ENCODE results near the gene MFSD2B. TPM values are rescaled to one million over a fixed set of nuclear protein-coding genes. Genes with fewer than 3 reads are reported as not detected.

MFSD2B gene
- polyA plus RNA-seq, 1 donor (not counting 4 experiments of a cell fraction or from before 2014, with no cell fraction given) = 0.10 TPM

DNA sequence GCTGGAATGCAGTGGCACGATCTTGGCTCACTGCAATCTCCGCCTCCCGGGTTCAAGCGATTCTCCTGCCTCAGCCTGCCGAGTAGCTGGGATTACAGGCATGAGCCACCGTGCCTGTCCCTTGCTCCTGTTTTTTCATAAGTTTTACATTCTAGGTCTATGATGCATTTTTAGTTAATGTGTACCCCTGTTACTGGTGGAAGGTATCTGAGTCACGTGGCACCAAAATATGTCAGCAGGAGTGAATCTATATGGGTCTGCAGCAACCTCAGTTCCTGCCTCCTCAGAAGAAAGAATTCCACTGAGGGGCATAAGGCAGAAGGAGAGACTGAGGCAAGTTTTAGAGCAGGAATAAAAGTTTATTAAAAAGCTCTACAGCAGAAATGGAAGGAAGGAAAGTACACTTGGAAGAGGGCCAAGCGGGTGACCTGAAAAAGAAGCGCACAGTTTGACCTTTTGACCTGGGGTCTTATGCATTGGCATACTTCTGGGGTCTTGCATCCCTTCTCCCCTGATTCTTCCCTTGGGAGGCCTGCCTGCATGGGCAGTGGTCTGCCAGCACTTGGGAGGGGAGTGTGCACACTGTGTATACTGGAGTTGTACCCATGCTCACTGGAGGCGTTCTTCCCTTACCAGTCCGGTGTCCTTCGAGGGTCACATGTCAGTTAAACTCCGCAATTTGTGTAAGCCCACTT is 1.1 kb upstream of the MFSD2B start:
- no peak for FAIRE-seq
- Histone ChIP-seq H3K9me1 (ENCODE audit: control insufficient read depth, extremely low read depth, insufficient read depth, low read length) (no peaks in the 10 kb centered on the region), H3K4me1 (ENCODE audit: control insufficient read depth, extremely low read depth, insufficient read depth, low read length) (no peaks in the 10 kb centered on the region), H3K4me3 (ENCODE audit: control insufficient read depth in 2 of 3, extremely low read depth in 1 of 3, insufficient read depth in 2 of 3, low read depth in 1 of 3, low read length in 3 of 3) (no peak overlapping the region), H3K79me2 (ENCODE audit: control insufficient read depth, insufficient read depth, low read length) (no peaks in the 10 kb centered on the region), H4K20me1 (ENCODE audit: control insufficient read depth, extremely low read depth, insufficient read depth, low read length) (peaks cover 3% of the 10 kb centered on the region), H3K36me3 (ENCODE audit: control insufficient read depth in 2 of 2, extremely low read depth in 1 of 2, insufficient read depth in 2 of 2, low read length in 2 of 2) (no peaks in the 10 kb centered on the region), H3K27me3 (ENCODE audit: control insufficient read depth, extremely low read depth, insufficient read depth, low read length) (peaks cover 33% of the 10 kb centered on the region), H3K4me2 (ENCODE audit: control insufficient read depth, extremely low read depth, insufficient read depth, low read depth, low read length) (peak overlapping the region; percentile 16), H2AFZ (ENCODE audit: control insufficient read depth, low read length) (no peak overlapping the region), H3K9ac (ENCODE audit: control insufficient read depth, extremely low read depth, insufficient read depth, low read length) (no peak overlapping the region), H3K9me3 (ENCODE audit: control insufficient read depth, low read depth, low read length) (no peaks in the 10 kb centered on the region), H3K27ac (ENCODE audit: control insufficient read depth, insufficient read depth, low read length) (no peak overlapping the region)
- no peak for DNase-seq (ENCODE audit: low read depth, low spot score)
- TF ChIP-seq, protein P1, sequence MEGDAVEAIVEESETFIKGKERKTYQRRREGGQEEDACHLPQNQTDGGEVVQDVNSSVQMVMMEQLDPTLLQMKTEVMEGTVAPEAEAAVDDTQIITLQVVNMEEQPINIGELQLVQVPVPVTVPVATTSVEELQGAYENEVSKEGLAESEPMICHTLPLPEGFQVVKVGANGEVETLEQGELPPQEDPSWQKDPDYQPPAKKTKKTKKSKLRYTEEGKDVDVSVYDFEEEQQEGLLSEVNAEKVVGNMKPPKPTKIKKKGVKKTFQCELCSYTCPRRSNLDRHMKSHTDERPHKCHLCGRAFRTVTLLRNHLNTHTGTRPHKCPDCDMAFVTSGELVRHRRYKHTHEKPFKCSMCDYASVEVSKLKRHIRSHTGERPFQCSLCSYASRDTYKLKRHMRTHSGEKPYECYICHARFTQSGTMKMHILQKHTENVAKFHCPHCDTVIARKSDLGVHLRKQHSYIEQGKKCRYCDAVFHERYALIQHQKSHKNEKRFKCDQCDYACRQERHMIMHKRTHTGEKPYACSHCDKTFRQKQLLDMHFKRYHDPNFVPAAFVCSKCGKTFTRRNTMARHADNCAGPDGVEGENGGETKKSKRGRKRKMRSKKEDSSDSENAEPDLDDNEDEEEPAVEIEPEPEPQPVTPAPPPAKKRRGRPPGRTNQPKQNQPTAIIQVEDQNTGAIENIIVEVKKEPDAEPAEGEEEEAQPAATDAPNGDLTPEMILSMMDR (optimal IDR thresholded peaks at IDR 0.05 in 1 of 3, IDR thresholded peaks at IDR 0.05 in 1 of 3, conservative IDR thresholded peaks at IDR 0.05 in 1 of 3; ENCODE audit: extremely low read depth in 1 of 3, insufficient read depth in 2 of 3, low read length in 3 of 3) = no peak
- TF ChIP-seq EZH2 (IDR thresholded peaks at IDR 0.05; ENCODE audit: low read length) = no peak
- dilution Hi-C loops (cut with MboI; ENCODE audit: extremely low pct_ligation_motif_present, low sequenced_read_pairs) = no loop called here

DNA sequence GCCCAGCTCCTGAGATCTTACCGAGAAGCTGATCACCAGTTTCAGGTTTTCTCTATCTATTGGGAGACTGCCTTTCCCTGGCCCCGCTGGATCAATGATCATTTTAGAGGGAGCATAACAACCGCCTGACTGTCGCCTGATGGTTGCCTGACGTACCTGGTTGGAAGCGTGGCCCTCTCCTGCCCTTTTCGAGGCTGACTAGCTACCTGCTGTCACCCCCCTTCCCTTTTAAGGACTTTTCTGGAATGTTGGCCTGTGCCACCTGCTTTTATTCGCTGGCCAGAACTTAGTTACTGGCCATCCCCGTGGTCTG is 562 bp upstream of the MFSD2B start:
- H3K9me1 ChIP-seq (ENCODE audit: control insufficient read depth, extremely low read depth, insufficient read depth, low read length) = no peaks in the 10 kb centered on the region
- peak overlapping the region; percentile 70 for H3K4me2 ChIP-seq (ENCODE audit: control insufficient read depth, extremely low read depth, insufficient read depth, low read depth, low read length)
- no peaks in the 10 kb centered on the region for H3K36me3 ChIP-seq (ENCODE audit: control insufficient read depth in 2 of 2, extremely low read depth in 1 of 2, insufficient read depth in 2 of 2, low read length in 2 of 2)
- no peak overlapping the region for H2AFZ ChIP-seq (ENCODE audit: control insufficient read depth, low read length)
- DNase-seq (ENCODE audit: low read depth, low spot score) (no peak), FAIRE-seq (no peak)
- H3K4me1 ChIP-seq (ENCODE audit: control insufficient read depth, extremely low read depth, insufficient read depth, low read length) = no peaks in the 10 kb centered on the region
- no peaks in the 10 kb centered on the region for H3K79me2 ChIP-seq (ENCODE audit: control insufficient read depth, insufficient read depth, low read length)
- H3K27ac ChIP-seq (ENCODE audit: control insufficient read depth, insufficient read depth, low read length) = no peak overlapping the region
- peaks cover 3% of the 10 kb centered on the region for H4K20me1 ChIP-seq (ENCODE audit: control insufficient read depth, extremely low read depth, insufficient read depth, low read length)
- H3K4me3 ChIP-seq (ENCODE audit: control insufficient read depth in 2 of 3, extremely low read depth in 1 of 3, insufficient read depth in 2 of 3, low read depth in 1 of 3, low read length in 3 of 3) = no peak overlapping the region
- no peaks in the 10 kb centered on the region for H3K9me3 ChIP-seq (ENCODE audit: control insufficient read depth, low read depth, low read length)
- peaks cover 33% of the 10 kb centered on the region for H3K27me3 ChIP-seq (ENCODE audit: control insufficient read depth, extremely low read depth, insufficient read depth, low read length)
- H3K9ac ChIP-seq (ENCODE audit: control insufficient read depth, extremely low read depth, insufficient read depth, low read length) = no peak overlapping the region
- dilution Hi-C loops (cut with MboI; ENCODE audit: extremely low pct_ligation_motif_present, low sequenced_read_pairs) = no loop called here
- TF ChIP-seq, protein P1 (optimal IDR thresholded peaks at IDR 0.05 in 1 of 3, IDR thresholded peaks at IDR 0.05 in 1 of 3, conservative IDR thresholded peaks at IDR 0.05 in 1 of 3; ENCODE audit: extremely low read depth in 1 of 3, insufficient read depth in 2 of 3, low read length in 3 of 3) = no peak
- peak; percentile 71 for TF ChIP-seq EZH2 (IDR thresholded peaks at IDR 0.05; ENCODE audit: low read length)

Measured in keratinocyte (primary cell).